Activated CD8-positive, alpha-beta T cell treated with anti-CD3 and anti-CD28 coated beads, Interleukin-2, amount 10 ng/mL, durations not matched to agents 7 days and 5 days (primary cell): ENCODE measurements around the gene PLEKHG2. TPM values are rescaled to one million over a fixed set of nuclear protein-coding genes. Genes with fewer than 3 reads are reported as not detected.
"Not testable (repeated sequence)": the region's sequence is repeated elsewhere in the genome, so short reads cannot be mapped to it uniquely, and the experiment has no call there.

Source experiments
- ATAC-seq: fragments of 150-1000 bp; cut with Tn5 transposase; one replicate; pipeline ENCODE4 v1.10.0; 2021; ENCODE audit warnings: moderate library complexity
- CTCF ChIA-PET: fragments of 350-600 bp; sonication (Branson Sonifier 250); formaldehyde crosslinking; loops from one replicate; lab custom pipeline; 2021; ENCODE audit warnings: antibody characterized with exemption; lab: Charles Lee
- POLR2A ChIA-PET: fragments of 350-600 bp; sonication (Branson Sonifier 250); formaldehyde crosslinking; loops from one replicate; lab custom pipeline; 2021; ENCODE audit warnings: antibody characterized with exemption; lab: Charles Lee
- DNase-seq: peaks from one replicate; pipeline ENCODE4 v3.0.0-alpha.2; 2020
- H3K27ac Mint-ChIP-seq: one replicate; pipeline ENCODE4 v1.8.0; 2021; ENCODE audit warnings: mild to moderate bottlenecking, mixed read lengths
- H3K27me3 Mint-ChIP-seq: one replicate; pipeline ENCODE4 v1.8.0; 2021; ENCODE audit warnings: low read depth, mixed read lengths
- H3K36me3 Mint-ChIP-seq: one replicate; pipeline ENCODE4 v1.8.0; 2021; ENCODE audit warnings: low read depth, mixed read lengths
- H3K4me1 Mint-ChIP-seq: one replicate; pipeline ENCODE4 v1.8.0; 2021; ENCODE audit warnings: low read depth, mixed read lengths
- H3K4me3 Mint-ChIP-seq: one replicate; pipeline ENCODE4 v1.8.0; 2021; ENCODE audit warnings: mild to moderate bottlenecking, mixed read lengths
- H3K9me3 Mint-ChIP-seq: one replicate; pipeline ENCODE4 v1.8.0; 2022; ENCODE audit warnings: mixed read lengths; ENCODE audit not compliant: insufficient read depth
- total RNA-seq, 2 experiments: library from RNA; stranded (reverse); gene quantifications; one replicate each; pipeline ENCODE4 v1.2.3, GENCODE V29; 2021

The PLEKHG2 gene
- total RNA-seq, 2 experiments from 2014 or later: 64.4 to 68.5 TPM

DNA sequence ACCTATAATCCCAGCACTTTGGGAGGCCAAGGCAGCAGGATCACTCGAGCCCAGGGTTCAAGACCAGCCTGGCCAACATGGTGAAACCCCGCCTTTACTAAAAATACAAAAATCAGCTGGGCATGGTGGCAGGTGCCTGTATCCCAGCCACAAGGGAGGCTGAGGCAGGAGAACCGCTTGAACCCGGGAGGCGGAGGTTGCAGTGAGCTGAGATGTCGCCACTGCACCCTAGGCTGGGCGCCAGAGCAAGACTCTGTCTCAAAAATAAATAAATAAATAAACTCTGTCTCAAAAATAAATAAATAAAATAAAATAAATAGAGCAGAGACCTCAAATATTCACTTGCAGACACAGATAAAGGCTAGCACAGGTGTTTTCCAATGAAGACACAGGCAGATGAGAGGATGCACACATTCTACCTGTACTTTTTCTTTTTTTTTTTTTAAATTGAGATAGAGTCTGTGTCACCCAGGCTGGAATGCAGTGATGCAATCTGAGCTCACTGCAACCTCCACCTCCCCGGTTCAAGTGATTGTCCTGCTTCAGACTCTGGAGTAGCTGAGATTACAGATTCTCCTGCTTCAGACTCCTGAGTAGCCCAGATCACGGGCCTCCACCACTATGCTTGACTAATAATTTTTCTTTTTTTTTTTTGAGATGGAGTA is 25.9 kb downstream of the PLEKHG2 start:
- Mint-ChIP-seq H3K27me3 (peaks cover 6% of the 10 kb centered on the region), H3K36me3 (peaks cover 29% of the 10 kb centered on the region), H3K4me1 (peaks cover 41% of the 10 kb centered on the region), H3K9me3 (no peaks in the 10 kb centered on the region), H3K27ac (no peak overlapping the region), H3K4me3 (no peak overlapping the region)
- POLR2A ChIA-PET: interaction anchor here (1.0 kb wide), 1 partner anchor 42 kb away, joined by 3 read pairs; no protein-coding TSS in a partner anchor
- ATAC-seq (no peak), DNase-seq (no peak)
- CTCF ChIA-PET: interaction anchor here (0.9 to 1.8 kb wide), 4 partner anchors 36 to 234 kb away, joined by 3 to 4 read pairs (median 4); partner anchors contain the start of gene EID2

DNA sequence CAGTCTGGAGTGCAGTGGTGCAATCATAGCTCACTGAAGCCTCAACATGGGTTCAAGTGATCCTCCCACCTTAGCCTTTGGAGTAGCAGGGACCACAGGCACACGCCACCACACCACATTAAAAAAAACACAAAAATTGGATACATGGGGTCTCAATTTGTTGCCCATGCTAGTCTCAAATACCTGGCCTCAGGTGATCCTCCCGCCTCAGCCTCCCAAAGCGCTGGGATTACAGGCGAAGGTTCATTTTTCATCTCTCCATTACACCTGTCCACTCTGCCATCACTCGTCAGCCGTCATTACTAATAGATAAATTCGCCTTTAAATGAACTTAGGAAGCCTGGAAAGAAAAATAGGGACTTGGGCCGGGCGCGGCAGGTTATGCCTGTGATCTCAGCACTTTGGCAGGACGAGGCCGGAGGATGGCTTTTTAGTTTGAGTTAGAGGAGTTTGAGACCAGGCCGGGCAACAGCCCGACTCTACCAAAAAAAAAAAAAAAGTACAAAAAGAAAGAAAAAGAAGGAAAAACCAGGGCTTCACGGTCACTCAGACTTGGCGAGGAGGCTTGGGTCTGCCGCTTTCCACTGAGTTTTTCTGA is 32.2 kb downstream of the PLEKHG2 start:
- H3K36me3 Mint-ChIP-seq: peaks cover 37% of the 10 kb centered on the region

DNA sequence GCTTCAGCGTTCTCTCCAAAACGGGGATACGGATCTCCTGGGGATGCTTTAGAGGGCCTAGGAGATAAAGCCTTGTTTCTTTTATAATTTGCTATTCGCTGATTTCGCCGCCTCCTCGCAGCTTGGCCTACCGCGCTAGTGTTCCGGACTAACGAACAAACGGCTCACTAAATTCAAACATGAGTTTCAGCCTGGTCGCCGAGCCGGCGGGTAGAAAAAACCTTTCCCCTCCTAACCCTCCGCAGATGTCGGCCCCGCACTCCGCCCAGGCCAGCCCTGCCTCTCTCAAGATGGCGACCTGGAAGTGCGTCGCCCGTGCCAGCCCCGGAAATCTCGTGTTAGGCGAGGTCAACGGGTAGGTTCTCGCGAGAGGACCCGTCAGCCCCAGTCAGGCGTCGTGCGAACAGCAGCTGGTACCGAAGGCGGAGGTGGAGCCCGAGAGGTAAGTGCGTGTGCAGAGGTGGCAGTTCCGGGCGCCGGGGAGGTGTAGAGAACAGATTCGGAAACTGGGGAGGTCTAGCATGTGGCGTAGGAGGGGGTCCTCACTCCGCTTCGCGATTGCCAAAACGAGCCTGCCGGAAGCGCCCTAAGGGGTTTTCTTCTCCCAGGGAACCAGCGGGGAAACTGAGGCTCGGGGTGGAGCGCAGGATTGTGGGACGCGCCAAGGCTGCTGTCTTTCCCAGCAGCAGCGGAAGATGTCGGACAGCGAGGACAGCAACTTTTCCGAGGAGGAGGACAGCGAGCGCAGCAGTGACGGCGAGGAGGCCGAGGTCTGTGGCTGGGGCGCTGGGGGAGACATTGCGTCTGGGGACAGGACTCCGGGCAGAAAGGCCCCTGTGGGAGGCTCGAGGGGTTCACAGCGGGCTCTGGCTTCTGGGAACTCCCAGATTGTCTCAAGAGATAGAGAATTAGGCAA is 33.0 kb downstream of the PLEKHG2 start, which contains the start of gene SUPT5H:
Gene SUPT5H, plus strand, starts transcription at position 387 of the 916 bp plus-strand sequence. Its CDS starts 309 bp downstream, at position 696.
- Mint-ChIP-seq H3K4me1 (peaks cover 53% of the 10 kb centered on the region), H3K27ac (peak within 1 kb of the TSS; percentile 95), H3K4me3 (peak within 1 kb of the TSS; percentile 93), H3K27me3 (peaks cover 2% of the 10 kb centered on the region), H3K9me3 (no peaks in the 10 kb centered on the region), H3K36me3 (peaks cover 43% of the 10 kb centered on the region)
- ChIA-PET POLR2A (interaction anchor here (0.7 to 3.5 kb wide), 18 partner anchors 10 to 491 kb away, joined by 3 to 64 read pairs (median 4); partner anchors contain the start of genes EID2, EID2B, PLEKHG2 and RPS16), CTCF (interaction anchor here (1.3 to 3.4 kb wide), 4 partner anchors 10 to 89 kb away, joined by 5 to 17 read pairs (median 6); partner anchors contain the start of genes PLEKHG2 and RPS16)
- DNase-seq (peak; percentile 99), ATAC-seq (peak; percentile 94)

More for the DNA sequence above, 32.2 kb downstream of the PLEKHG2 start:
- Mint-ChIP-seq H3K4me3 (peak overlapping the region; percentile 93), H3K27me3 (peaks cover 4% of the 10 kb centered on the region), H3K9me3 (no peaks in the 10 kb centered on the region), H3K4me1 (peaks cover 52% of the 10 kb centered on the region), H3K27ac (peak overlapping the region; percentile 95)
- ATAC-seq (no peak), DNase-seq (no peak)
- CTCF ChIA-PET: interaction anchor here (1.3 to 3.4 kb wide), 3 partner anchors 9 to 33 kb away, joined by 5 to 17 read pairs (median 7); partner anchors contain the start of genes PLEKHG2 and RPS16
- POLR2A ChIA-PET: interaction anchor here (0.9 to 3.5 kb wide), 17 partner anchors 9 to 492 kb away, joined by 3 to 64 read pairs (median 4); partner anchors contain the start of genes EID2, EID2B, MED29 and PAF1

DNA sequence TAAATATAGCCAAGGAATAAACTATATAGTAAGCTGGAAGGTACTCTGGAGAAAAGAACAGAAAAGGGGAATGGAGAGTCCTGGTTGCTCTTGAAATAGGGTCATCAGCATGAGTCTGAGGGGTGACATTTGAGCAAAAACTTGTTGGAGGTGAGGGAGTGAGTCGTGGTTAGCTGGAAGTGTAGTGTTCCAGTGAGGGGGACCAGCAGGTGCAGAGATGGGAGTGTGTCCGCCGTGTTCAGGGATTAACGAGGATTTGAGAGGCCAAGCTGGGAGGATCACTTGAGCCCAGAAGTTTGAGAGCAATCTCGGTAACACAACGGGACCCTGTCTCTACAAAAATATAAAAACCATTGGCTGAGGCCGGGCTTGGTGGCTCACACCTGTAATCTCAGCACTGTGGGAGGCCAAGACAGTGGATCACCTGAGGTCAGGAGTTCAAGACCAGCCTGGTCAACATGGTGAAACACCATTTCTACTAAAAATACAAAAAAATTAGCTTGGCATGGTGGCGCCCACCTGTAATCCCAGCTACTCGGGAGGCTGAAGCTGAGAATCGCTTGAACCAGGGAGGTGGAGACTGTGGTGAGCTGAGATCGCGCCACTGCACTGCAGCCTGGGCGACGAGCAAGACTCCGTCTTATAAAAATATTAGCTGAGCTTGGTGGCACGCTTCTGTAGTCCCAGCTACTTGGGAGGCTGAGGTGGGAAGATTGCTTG is 34.1 kb downstream of the PLEKHG2 start:
- CTCF ChIA-PET: interaction anchor here (0.8 to 3.4 kb wide), 4 partner anchors 11 to 88 kb away, joined by 3 to 17 read pairs (median 4); partner anchors contain the start of gene RPS16

DNA sequence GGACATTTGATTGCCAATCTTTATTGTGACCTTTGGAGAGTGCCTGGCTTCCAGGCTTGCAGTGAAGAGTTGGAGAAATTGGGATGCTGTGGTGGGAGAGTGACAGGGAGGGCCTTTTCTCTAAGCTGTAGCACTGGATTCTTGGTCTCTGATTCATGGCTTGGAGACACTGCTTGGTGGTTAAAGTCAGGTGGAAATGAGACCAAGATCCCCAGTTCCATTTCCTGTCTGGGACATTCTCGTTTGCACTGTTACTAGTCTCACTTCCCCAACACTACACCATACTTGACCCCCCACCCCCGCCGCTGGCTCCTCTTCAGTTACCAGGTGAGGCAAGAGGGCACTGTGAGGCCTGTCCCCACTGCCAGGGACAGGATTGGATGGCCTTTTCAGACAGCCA is 35.8 kb downstream of the PLEKHG2 start:
- no peak for DNase-seq
- Mint-ChIP-seq H3K9me3 (no peaks in the 10 kb centered on the region), H3K27me3 (no peaks in the 10 kb centered on the region), H3K36me3 (peaks cover 61% of the 10 kb centered on the region), H3K4me3 (peak overlapping the region; percentile 93), H3K4me1 (peaks cover 65% of the 10 kb centered on the region), H3K27ac (peak overlapping the region; percentile 95)
- ATAC-seq: no peak
- ChIA-PET POLR2A (interaction anchor here (1.0 to 2.3 kb wide), 3 partner anchors 10 to 32 kb away, joined by 4 to 19 read pairs (median 4); partner anchors contain the start of genes RPS16 and TIMM50), CTCF (interaction anchor here (1.4 to 2.0 kb wide), 2 partner anchors 26 to 106 kb away, joined by 3 to 8 read pairs; partner anchors contain the start of gene SAMD4B)

More for the DNA sequence above, 34.1 kb downstream of the PLEKHG2 start:
- Mint-ChIP-seq H3K36me3 (peaks cover 46% of the 10 kb centered on the region), H3K9me3 (no peaks in the 10 kb centered on the region), H3K4me3 (peak overlapping the region; percentile 93), H3K27me3 (peaks cover 2% of the 10 kb centered on the region), H3K4me1 (peaks cover 53% of the 10 kb centered on the region), H3K27ac (peak overlapping the region; percentile 95)
- DNase-seq: no peak
- POLR2A ChIA-PET: interaction anchor here (0.6 to 3.5 kb wide), 4 partner anchors 11 to 86 kb away, joined by 3 to 64 read pairs (median 8); partner anchors contain the start of genes EID2B, MED29, PAF1 and RPS16
- ATAC-seq: no peak

DNA sequence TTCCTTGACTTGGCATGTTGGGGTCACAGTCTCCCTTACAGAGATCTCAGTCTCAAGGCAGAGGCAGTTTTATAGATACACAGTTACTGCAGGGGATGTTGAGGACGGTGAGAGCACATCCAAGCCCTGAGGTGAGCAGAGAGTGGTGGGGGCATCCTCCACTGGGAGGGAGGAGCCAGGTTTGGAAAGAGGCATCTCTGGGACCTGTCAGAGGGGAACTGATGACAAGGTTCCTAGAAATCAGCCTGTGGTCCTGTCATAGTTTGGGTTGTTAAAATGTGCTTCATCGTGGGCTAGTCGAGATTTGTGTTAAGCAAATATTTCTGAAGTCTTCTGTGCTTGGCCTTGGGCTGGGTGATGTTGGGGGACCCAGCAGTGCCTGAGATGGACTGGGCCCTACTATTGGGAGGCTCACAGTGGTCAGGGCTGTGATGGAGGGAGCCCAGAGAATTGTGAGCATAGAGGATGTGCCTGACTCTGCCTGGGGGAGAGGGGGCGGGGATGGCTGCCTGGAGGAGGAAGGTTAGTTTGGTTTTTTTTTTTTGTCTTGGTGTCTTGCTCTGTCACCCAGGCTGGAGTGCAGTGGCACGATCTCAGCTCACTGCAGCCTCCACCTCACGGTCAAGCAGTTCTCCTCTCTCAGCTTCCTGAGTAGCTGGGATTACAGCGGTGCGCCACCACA is 36.8 kb downstream of the PLEKHG2 start:
- POLR2A ChIA-PET: interaction anchor here (1.0 to 2.3 kb wide), 2 partner anchors 14 to 31 kb away, joined by 4 to 19 read pairs; partner anchors contain the start of genes RPS16 and TIMM50
- CTCF ChIA-PET: interaction anchor here (1.4 to 2.0 kb wide), 2 partner anchors 25 to 107 kb away, joined by 3 to 8 read pairs; partner anchors contain the start of gene SAMD4B

DNA sequence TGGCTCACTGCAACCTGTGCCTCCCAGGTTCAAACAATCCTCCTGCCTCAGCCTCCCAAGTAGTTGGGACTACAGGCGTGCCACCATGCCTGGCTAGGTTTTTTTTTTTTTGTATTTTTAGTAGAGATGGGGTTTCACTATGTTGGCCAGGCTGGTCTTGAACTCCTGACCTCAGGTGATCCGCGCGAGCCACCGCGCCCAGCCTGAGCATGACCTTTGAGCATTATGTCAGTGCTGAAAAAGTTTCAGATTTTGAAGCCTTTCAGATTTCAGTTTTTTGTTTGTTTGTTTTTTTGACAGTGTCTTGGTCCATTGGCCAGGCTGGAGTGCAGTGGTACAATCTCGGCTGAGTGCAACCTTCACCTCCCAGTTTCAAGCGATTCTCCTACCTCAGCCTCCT is 38.8 kb downstream of the PLEKHG2 start:
- H3K9me3 Mint-ChIP-seq, DNase-seq, H3K27me3 Mint-ChIP-seq, ATAC-seq, POLR2A ChIA-PET, H3K4me3 Mint-ChIP-seq, H3K27ac Mint-ChIP-seq: not testable (repeated sequence)
- H3K36me3 Mint-ChIP-seq: peaks cover 58% of the 10 kb centered on the region
- H3K4me1 Mint-ChIP-seq: peaks cover 60% of the 10 kb centered on the region
- CTCF ChIA-PET: interaction anchor here (2.0 kb wide), 1 partner anchor 16 kb away, joined by 4 read pairs; the partner anchor contains the start of gene RPS16

More for the DNA sequence above, 36.8 kb downstream of the PLEKHG2 start:
- H3K9me3 Mint-ChIP-seq: no peaks in the 10 kb centered on the region
- H3K27me3 Mint-ChIP-seq: no peaks in the 10 kb centered on the region
- no peak for DNase-seq
- H3K36me3 Mint-ChIP-seq: peaks cover 66% of the 10 kb centered on the region
- H3K27ac Mint-ChIP-seq: peak overlapping the region; percentile 95
- H3K4me3 Mint-ChIP-seq: peak overlapping the region; percentile 93
- no peak for ATAC-seq
- peaks cover 66% of the 10 kb centered on the region for H3K4me1 Mint-ChIP-seq

DNA sequence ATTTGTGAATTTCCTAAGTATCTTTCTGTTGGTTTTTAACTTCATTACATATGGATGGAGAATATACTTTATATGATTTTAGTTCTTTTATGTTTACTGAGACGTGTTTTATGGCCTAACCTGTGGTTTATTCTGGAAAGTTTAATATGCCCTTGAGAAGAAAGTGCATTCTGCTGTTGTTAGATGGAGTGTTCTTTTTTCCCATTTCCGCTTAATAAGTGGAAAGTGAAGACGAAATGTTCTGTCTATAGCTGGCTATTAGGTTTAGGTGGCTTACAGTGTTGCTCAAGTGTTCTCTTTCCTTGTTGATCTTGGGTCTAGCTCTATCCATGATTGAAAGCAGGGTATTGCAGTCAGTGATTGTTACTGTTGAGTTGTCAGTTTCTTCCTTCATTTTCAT is 50.9 kb downstream of the PLEKHG2 start:
- H3K4me1 Mint-ChIP-seq: no peaks in the 10 kb centered on the region
- POLR2A ChIA-PET: no interaction called here
- H3K9me3 Mint-ChIP-seq: no peaks in the 10 kb centered on the region
- no peaks in the 10 kb centered on the region for H3K27me3 Mint-ChIP-seq
- DNase-seq (no peak), ATAC-seq (no peak)
- no peak overlapping the region for H3K4me3 Mint-ChIP-seq
- peak overlapping the region; percentile 3 for H3K27ac Mint-ChIP-seq
- peaks cover 67% of the 10 kb centered on the region for H3K36me3 Mint-ChIP-seq
- CTCF ChIA-PET: interaction anchor here (0.7 to 1.7 kb wide), 2 partner anchors 11 to 39 kb away, joined by 3 to 6 read pairs; no protein-coding TSS in a partner anchor

DNA sequence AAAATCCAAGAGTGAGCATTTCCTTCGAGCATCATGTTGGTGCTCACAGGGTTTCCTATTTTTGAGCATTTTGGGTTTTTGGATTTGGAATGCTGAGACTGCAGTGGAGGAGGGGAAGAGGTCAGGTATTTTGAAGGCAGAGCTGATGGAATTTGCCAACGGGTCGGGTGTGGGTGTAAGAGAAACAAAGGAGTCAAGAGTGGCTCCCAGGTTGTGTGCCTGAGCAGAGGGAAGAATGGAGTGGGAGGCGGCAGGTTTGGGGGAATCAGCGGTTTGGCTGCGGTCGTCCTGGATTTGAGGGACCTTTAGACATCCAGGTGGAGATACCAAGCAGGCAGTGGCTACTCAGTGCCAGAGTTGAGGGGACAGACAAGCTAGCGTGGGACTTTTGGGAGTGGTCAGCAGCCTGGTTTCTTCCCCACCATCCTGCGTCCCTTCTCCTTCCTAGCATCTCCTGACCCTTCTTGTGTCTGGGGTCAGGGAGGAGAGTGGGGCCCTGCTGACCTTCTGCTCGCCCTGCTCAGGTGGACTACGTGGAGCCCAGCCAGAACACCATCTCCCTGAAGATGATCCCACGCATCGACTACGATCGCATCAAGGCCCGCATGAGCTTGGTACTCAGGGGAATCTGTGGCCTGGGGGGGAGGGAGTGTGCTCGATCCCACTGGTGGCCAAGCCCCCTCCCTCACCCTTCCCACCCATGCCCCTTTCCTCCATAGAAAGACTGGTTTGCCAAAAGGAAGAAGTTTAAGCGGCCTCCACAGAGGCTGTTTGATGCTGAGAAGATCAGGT is 53.7 kb downstream of the PLEKHG2 start:
- no peaks in the 10 kb centered on the region for H3K9me3 Mint-ChIP-seq
- no peaks in the 10 kb centered on the region for H3K27me3 Mint-ChIP-seq
- peaks cover 3% of the 10 kb centered on the region for H3K4me1 Mint-ChIP-seq
- H3K27ac Mint-ChIP-seq: no peak overlapping the region
- CTCF ChIA-PET: interaction anchor here (1.3 kb wide), 1 partner anchor 8 kb away, joined by 4 read pairs; no protein-coding TSS in a partner anchor
- no peak for ATAC-seq
- no peak for DNase-seq
- H3K4me3 Mint-ChIP-seq: no peak overlapping the region
- peaks cover 73% of the 10 kb centered on the region for H3K36me3 Mint-ChIP-seq
- POLR2A ChIA-PET: no interaction called here
